Renal cortex interstitium (tissue), 11 donors: ENCODE data around the gene REC114. TPM values are rescaled to one million over a fixed set of nuclear protein-coding genes. Genes with fewer than 3 reads are reported as not detected.
"Not testable (repeated sequence)": the region's sequence is repeated elsewhere in the genome, so short reads cannot be mapped to it uniquely, and the experiment has no call there.

ENCODE experiments used
- DNase-seq, 11 donors: peaks; one replicate each; pipeline ENCODE4 v3.0.0-alpha.2; 2013; ENCODE audit warnings: low read depth in 9 of 11, low spot score in 4 of 11; ENCODE audit errors: extremely low read depth in 1 of 11
- polyA plus RNA-seq, 3 donors: library from polyadenylated mRNA; unstranded; fragments of 120-200 nt; gene quantifications; one replicate each; pipeline ENCODE4 v1.2.1, GENCODE V29; 2013; ENCODE audit not compliant: insufficient read length in 3 of 3

The REC114 gene
- polyA plus RNA-seq, 3 donors: 0.30 TPM; not detected in 2

DNA sequence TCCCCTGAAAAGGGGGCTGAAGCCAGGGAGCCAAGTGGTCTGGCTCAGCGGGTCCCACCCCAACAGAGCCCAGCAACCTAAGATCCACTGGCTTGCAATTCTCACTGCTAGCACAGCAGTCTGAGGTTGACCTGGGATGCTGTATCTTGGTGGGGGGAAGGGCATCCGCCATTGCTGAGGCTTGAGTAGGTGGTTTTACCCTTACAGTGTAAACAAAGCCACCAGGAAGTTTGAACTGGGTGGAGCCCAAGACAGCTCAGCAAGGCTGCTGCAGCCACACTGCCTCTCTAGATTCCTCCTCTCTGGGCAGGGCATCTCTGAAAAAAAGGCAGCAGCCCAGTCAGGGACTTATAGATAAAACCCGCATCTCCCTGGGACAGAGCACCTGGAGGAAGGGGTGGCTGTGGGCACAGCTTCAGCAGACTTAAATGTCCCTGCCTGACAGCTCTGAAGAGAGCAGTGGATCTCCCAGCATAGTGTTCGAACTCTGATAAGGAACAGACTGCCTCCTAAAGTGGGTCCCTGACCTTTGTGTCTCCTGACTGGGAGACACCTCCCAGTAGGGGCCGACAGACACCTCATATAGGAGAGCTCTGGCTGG is 5.3 kb downstream of the REC114 start:
- not testable (repeated sequence) for DNase-seq

DNA sequence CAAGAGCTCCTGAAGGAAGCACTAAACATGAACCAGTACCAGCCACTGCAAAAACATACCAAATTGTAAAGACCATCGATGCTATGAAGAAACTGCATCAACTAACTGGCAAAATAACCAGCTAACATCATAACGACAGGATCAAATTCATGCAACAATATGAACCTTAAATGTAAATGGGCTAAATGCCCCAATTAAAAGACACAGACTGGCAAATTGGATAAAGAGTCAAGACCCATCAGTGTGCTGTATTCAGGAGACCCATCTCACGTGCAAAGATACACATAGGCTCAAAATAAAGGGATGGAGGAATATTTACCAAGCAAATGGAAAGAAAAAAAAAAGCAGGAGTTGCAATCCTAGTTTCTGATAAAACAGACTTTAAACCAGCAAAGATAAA is 7.0 kb downstream of the REC114 start:
- not testable (repeated sequence) for DNase-seq

DNA sequence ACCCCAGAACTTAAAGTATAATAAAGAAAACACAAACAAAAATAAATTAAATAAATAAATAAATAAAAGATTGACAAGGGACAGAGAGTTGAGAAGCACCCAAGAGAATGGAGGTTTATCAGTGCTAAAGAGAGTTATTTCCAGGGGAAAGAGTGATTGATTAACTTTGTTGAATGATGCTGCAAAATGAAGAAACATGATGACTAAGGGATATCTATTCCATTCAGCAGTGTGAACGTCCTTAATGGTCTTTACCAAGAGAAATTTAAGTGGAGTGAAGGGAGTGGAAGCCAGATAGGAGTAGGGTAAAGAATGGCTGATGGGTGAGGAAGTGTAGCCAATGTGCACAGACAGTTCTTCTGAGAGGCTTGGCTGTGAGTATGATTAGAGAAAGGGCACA is 11.1 kb downstream of the REC114 start:
- no peak for DNase-seq

DNA sequence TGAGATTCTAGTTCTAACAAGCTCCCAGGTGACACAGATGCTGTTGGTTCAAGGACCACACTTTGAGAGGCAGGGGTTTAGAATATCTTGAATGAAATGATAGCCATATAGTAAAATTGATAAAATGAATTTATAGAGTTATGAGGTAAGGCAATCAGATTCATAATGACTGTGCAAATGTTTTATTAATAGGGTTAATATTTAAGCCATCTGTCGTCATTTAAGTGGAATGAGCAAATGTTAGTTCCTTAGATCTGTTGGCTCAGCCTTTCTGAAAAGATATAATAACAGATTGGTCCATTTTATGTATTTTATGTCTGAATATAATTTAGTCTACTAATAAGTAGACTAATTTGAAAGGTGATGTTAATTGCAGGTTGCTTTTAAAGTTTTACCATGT is 12.9 kb downstream of the REC114 start:
- DNase-seq: no peak

DNA sequence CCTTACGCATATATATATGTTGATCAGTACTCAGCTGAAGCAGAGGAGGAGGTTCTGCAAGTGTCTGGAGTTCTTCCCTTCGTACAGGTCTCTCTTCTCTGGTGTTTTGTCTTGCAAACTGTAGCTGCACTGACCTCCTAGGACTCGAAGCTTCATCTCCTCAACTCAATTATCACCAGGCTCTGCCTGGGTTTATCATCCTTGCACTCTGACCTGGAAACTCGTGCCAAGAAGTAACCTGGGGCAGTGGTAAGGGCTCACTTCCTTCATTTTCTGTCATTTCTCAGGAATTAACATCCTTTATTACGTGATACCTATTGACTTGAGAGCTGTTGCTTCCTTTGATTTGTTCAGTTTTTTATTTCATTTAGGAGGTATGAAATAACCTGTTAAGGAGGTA is 14.4 kb downstream of the REC114 start:
- no peak for DNase-seq

DNA sequence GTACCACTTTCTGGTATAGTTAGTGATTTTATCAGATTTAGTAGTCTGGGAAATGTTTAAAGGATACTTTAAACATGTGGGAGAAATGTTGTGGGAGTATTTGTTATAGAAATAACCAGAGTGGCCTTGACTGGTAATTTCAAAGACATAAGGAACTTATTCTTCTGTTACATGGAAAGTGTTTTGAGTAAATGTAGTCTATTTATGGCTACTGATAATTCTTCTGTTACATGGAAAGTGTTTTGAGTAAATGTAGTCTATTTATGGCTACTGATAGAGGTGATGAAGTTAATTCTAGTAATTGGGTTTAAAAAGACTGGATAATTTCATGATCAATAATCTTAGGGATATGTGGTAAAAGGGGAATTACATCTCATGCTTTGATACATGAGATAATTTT is 17.7 kb downstream of the REC114 start:
- no peak for DNase-seq

DNA sequence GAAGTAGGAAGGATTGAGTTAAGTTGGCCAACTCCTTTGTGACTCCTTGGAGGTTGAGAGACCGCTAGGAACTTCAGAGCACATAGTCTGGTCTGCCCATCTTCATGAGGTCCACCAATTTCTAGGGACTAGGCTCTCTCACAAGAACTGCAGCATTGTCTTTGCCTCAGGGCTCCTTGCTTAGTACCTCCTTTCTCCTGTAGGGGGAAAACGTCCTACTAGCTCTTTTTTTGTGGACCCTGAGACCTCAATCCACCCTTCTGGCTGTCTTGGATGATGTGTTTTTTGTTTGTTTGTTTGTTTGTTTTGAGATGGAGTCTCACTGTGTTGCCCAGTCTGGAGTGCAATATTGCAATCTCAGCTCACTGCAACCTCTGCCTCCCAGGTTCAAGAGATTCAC is 21.6 kb downstream of the REC114 start:
- DNase-seq: no peak

DNA sequence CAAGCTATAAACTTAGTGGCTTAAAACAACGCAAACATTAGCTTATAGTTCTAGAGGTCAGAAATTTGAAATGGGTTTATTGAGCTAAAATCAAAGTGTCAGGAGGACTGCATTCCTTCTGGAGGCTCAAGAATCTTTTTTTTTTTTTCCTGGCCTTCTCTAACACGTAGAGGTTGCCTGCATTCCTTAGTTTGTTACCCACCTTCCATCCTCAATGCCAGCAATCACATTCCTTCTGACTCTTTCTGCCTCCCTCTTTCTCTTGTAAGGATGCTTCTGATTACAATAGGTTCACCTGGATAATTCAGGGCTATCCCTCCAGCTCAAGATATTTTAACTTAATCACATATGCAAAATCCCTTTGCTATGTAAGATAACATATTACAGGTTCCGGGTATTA is 24.8 kb downstream of the REC114 start:
- no peak for DNase-seq

DNA sequence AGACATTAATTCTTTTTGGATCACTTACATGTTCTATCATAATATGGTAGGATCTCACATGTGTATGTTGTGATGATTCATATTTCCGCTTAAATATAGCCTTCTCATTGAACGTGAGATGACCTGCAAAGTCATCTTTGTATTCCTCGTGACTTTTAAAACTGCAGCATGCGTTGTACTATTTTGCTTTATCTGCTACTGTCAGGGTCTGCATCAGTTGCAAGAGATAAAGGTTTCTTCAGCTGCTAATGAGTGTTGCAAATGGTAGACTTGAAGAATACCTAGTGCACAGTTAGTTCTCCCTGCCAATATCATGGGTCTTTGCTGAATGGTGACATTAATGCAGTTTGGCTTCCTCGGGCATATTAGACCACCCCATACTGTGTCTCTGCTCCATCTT is 31.8 kb downstream of the REC114 start:
- DNase-seq: no peak

DNA sequence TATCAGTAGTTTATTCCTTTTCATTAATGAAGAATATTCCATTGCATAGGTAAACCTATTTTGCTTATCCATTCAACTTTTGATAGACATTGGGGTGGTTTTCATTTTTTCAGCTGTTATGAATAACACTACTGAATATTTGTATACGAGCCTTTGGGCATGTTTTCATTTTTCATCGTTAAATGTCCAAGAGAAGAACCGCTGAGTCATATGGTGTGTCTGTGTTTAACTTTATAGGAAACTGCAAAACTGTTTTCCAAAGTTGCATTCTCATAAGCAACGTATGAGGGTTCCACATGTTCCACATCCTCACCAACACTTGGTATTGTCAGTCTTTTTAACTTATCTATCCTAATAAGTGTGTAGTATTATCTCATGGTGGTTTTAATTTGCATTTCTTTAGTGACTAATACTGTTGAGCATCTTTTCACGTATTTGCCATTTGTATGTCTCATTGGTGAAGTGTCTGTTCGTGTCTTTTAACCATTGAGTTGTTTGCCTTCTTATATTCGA is 33.8 kb downstream of the REC114 start:
- DNase-seq: no peak

DNA sequence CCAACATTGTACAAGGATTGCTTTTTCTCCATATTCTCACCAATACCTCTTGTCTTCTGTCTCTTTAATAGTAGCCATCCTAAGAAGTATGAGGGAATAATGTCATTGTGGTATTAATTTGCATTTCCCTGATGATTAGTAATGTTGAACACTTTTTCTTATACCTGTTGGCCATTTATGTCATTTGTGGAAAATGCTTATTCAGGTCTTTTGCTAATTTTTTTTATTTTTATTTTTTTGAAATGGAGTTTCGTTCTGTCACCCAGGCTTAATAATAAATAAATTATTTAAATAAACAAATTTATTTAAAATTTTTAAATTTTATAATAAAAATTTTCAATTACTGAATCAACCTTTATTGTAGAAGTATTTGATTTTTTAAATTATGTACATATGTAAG is 37.1 kb downstream of the REC114 start:
- no peak for DNase-seq

DNA sequence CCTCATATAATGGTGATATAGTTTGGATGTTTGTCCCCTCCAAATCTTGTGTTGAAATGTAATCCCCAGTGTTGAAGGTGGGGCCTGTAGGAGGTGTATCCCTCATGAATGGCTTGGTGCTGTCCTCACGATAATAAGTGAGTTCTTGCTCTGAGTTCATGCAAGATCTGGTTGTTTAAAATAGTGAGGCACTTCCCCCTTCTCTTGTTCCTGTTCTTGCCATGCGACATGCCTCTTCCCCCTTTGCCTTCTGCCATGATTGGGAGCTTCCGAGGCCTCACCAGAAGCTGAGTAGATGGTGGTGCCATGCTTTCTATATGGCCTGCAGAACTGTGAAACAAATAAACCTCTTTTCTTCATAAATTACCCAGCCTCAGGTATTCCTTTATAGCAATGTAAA is 39.2 kb downstream of the REC114 start:
- no peak for DNase-seq

DNA sequence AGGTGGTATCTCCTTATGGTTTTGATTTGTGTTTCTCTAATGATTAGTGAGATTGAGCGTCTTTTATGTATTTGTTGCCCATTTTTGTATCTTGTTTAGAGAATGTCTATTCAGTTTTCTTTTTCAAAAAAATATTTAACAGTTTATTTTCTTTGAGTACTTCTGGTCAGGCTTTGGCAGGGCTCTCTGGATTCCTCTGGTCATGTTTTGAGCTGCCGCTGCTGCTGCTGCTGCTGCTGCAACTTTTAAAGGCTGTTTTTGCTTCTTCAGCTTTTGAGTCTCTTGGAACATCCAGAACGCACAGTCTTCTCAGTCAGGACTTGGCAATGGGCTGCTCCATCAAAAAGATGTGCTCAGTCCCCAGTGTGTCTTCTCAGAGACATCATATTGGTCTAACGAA is 40.1 kb downstream of the REC114 start:
- no peak for DNase-seq

DNA sequence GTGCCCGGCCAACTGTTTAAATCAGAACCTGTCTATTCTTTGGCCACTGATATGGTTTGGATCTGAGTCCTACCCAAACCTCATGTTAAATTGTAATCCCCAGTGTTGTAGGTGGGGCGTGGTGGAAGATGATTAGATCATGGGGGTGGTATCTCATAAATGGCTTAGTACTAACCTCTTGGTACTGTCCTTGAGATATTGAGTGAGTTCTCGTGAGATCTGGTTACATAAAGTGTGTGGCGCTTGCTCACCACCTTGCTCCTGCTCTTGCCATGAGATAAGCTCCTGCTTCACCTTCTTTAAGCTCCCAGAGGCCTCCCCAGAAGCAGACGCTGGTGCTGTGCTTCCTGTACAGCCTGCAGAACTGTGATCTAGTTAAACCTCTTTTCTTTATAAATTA is 42.4 kb downstream of the REC114 start:
- DNase-seq: no peak

DNA sequence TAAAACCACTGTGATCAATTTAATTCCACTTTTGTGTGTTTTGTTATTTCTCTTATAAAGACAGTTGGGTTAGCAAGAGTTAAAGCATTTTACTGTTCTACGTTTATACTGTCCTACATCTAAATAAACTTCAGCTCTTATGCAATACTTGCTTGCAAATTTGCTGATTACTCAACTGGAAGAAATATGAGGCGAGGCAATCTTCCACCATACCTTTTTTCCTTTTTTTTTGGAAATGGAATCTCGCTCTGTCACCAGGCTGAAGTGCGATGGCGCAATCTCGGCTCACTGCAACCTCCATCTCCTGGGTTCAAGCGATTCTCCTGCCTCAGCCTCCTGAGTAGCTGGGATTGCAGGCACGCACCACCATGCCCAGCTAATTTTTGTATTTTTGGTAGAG is 42.9 kb downstream of the REC114 start:
- not testable (repeated sequence) for DNase-seq

DNA sequence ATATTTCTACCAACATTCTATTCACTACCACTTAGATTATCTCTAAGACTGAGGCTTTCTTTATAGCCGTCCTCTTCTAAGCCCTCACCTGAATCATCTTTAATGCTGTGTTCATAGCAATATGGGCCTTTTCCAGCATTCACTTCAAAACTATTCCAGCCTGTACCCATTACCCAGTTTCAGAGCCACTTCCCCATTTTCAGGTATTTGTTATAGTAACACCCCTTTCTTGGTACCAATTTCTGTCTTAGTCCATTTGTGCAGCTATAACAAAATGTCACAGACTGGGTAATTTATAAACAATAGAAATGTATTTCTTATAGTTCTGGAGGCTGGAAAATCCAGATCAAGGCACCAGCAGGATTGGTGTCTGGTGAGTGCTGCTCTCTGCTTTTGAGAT is 45.7 kb downstream of the REC114 start:
- no peak for DNase-seq

DNA sequence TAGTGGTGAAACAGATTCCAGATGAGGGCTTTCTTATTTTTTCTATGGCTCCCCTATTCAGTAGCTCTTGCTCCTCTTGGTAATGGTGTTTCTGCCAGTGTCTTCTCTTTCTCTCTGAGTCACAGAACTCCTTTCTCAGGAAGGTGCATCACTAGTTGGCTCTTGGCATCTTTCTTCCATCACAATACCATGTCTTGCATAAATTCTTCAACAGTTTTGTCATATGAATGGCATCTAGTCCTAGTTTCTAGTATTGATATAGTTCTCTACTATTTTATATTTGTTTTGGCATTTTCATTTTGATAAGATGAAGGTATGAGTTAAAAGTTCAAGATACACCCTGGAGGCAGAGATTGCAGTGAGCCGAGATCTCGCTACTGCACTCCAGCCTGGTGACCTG is 51.0 kb downstream of the REC114 start:
- no peak for DNase-seq

DNA sequence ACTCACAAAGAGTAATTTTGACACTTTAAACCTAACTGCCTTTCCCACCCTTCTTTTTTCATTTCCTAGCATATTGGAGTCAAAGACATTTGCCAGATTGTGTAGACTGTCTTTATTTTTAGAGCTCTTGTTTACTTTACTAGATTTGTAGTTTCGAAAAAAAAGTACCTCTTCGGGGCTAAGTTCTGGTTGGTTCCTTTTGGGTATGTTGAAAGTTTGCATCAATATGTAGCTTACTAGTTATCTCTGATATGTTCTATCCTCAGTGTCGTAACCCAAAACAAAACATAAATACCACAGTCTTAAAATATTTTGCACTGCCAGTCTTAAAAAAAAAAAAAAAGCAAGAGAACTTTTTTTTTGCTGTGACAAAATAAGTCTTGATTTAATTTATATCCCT is 52.2 kb downstream of the REC114 start:
- no peak for DNase-seq

DNA sequence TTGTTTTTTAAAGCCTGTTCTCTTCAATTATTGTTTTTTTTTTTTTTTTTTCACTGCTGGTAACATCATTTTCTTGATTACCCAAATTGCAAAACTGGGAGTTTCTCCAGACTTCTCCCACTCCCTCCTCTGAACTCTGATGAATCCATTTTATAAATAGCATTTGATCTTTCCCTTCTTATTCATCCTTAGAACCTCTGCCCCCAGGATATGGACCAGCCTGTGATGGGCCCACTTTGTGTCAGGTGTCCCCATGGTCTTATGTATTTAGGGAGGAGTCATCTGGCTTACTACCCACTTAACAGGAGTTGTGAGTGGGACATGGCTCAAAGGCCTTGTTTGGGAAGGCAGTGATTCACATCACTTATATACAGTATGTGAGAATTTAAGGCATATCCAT is 57.7 kb downstream of the REC114 start:
- no peak for DNase-seq

DNA sequence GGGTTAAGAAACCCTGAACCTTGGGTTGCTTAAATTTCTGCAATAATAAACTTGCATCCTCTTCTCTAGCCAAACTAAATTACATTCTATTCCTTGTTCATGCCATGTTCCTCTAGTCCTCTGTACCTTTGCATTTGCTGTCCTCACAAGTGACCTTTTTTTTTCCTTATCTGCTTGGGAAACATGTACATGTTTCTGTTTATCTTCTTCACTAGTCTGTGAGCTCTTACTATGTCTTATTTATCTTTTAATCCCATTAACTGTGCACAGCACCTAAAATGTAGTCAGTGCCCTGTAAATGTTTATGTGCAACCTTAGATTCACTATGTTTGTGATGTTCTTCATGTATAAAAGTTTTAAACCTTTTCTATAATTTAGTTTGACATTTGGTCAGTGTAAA is 61.9 kb downstream of the REC114 start:
- DNase-seq: no peak

DNA sequence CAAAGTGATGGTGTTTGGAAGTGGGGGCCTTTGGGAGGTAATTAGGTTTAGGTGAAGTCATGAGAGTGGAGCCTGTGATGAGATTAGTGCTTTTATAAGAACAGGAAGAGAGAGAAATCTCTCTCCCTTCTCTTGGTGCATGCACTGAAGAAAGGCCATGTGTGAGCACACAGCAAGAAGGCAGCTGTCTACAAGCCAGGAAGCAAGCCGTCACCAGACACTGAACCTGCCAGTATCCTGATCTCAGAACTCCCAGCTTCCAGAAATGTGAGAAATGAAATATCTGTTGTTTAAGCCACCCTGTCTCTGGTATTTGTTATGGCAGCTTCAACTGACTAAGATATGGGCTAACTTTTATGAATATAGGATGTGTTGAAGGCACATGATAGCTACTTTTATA is 72.6 kb downstream of the REC114 start:
- no peak for DNase-seq

DNA sequence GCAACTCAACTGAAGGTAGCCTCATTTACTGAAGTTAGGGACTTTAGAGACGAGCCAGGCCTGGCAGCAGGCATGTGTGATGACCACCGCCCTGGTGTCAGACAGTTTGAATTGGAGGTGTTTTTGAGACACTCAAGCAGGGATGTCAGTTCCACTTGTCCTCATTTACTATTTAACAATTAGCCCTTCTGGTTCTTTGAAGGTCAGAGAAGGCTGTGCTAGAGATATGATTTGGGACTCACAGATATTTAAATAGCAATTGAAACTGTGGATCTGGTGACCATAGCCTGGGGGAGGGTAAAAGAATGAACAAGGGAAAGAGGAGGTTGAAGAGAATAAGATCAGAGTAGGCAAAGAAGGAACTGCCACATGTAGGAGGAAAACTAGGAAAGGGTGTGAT is 74.6 kb downstream of the REC114 start:
- DNase-seq: no peak
